ENCODE results near the gene VNN1. TPM values are rescaled to one million over a fixed set of nuclear protein-coding genes. Genes with fewer than 3 reads are reported as not detected.

Gene VNN1
- total RNA-seq, result 1 to 10 TPM in 2 of 4 donors, under 1 TPM in 1, not detected in 1; 0.84 to 1.5 (median 1.4) TPM

GRCh38 chr6:132713352-132714134 lies at the start of gene VNN1:
VNN1 (minus strand) TSS chr6:132714055; CDS start chr6:132714035, 20 bp downstream.
- Histone ChIP-seq H3K4me1 (no peaks in the 10 kb centered on the region), H3K36me3 (no peaks in the 10 kb centered on the region), H3K4me3 (no peak within 1 kb of the TSS), H3K27ac (peak within 1 kb of the TSS in 2 of 4 donors; percentile 64 to 74), H3K27me3 (no peaks in the 10 kb centered on the region), H3K9me3 (no peaks in the 10 kb centered on the region)
- 80 to 82% methylated on average over 8 of the region's 8 CpGs for WGBS, 2 donors
- TF ChIP-seq CTCF (IDR thresholded peaks at IDR 0.05) (no peak), EP300 (IDR thresholded peaks at IDR 0.05) (peak; percentile 74 to 80), POLR2A (IDR thresholded peaks at IDR 0.05) (no peak)
- peak in 1 of 2 donors; percentile 57 for DNase-seq (ENCODE audit: low spot score in 2 of 2)

GRCh38 chr6:132763269-132763668 lies 49.4 kb upstream of the VNN1 start:
- Histone ChIP-seq H3K4me1 (no peaks in the 10 kb centered on the region), H3K9me3 (no peaks in the 10 kb centered on the region), H3K4me3 (no peak overlapping the region), H3K36me3 (no peaks in the 10 kb centered on the region), H3K27me3 (no peaks in the 10 kb centered on the region), H3K27ac (no peak overlapping the region)
- no peak for TF ChIP-seq EP300 (IDR thresholded peaks at IDR 0.05)
- TF ChIP-seq POLR2A (IDR thresholded peaks at IDR 0.05), result no peak
- no peak for TF ChIP-seq CTCF (IDR thresholded peaks at IDR 0.05)
- WGBS, 2 donors, result 54 to 68% methylated on average over 2 of the region's 2 CpGs
- no peak for DNase-seq (ENCODE audit: low spot score in 2 of 2)

GRCh38 chr6:132760256-132760655 lies 46.4 kb upstream of the VNN1 start:
- Histone ChIP-seq H3K9me3 (no peaks in the 10 kb centered on the region), H3K4me3 (no peak overlapping the region), H3K27ac (no peak overlapping the region), H3K36me3 (no peaks in the 10 kb centered on the region), H3K4me1 (no peaks in the 10 kb centered on the region), H3K27me3 (no peaks in the 10 kb centered on the region)
- WGBS, 2 donors, result 96 to 98% methylated on average over 3 of the region's 3 CpGs
- no peak for DNase-seq (ENCODE audit: low spot score in 2 of 2)
- no peak for TF ChIP-seq POLR2A (IDR thresholded peaks at IDR 0.05)
- TF ChIP-seq EP300 (IDR thresholded peaks at IDR 0.05), result no peak
- TF ChIP-seq CTCF (IDR thresholded peaks at IDR 0.05), result no peak

- Histone ChIP-seq H3K9me3 (no peaks in the 10 kb centered on the region), H3K27ac (no peak overlapping the region), H3K36me3 (no peaks in the 10 kb centered on the region), H3K4me3 (no peak overlapping the region), H3K4me1 (no peaks in the 10 kb centered on the region), H3K27me3 (no peaks in the 10 kb centered on the region)
- TF ChIP-seq POLR2A (IDR thresholded peaks at IDR 0.05) (no peak), CTCF (IDR thresholded peaks at IDR 0.05) (no peak), EP300 (IDR thresholded peaks at IDR 0.05) (no peak)
- DNase-seq (ENCODE audit: low spot score in 2 of 2), result no peak
- 79 to 88% methylated on average over 2 of the region's 2 CpGs for WGBS, 2 donors
Measured at GRCh38 chr6:132758689-132759088, 44.8 kb upstream of the VNN1 start.

- H3K9me3 ChIP-seq, result no peaks in the 10 kb centered on the region
- no peak overlapping the region for H3K4me3 ChIP-seq
- WGBS, 2 donors, result 70 to 78% methylated on average over 1 of the region's 1 CpG
- peak overlapping the region in 1 of 4 donors; percentile 55 for H3K27ac ChIP-seq
- TF ChIP-seq CTCF (IDR thresholded peaks at IDR 0.05) (no peak), EP300 (IDR thresholded peaks at IDR 0.05) (no peak), POLR2A (IDR thresholded peaks at IDR 0.05) (no peak)
- DNase-seq (ENCODE audit: low spot score in 2 of 2), result no peak
- H3K4me1 ChIP-seq, result no peaks in the 10 kb centered on the region
- H3K27me3 ChIP-seq, result no peaks in the 10 kb centered on the region
- no peaks in the 10 kb centered on the region for H3K36me3 ChIP-seq
Measured at GRCh38 chr6:132752255-132752654, 38.4 kb upstream of the VNN1 start.
